OCI-LY7 (cell line): Measurements from ENCODE around the gene EEF1AKMT1. TPM values are rescaled to one million over a fixed set of nuclear protein-coding genes. Genes with fewer than 3 reads are reported as not detected.

Experiments
- BruUV-seq: library from RNA; stranded (reverse); fragments of 400-500 nt; replicated peaks from 2 replicates; lab custom pipeline; 2021; lab: Mats Ljungman, UMichigan
- CTCF ChIA-PET: fragments of 300-600 bp; sonication (Branson Sonifier 250); formaldehyde crosslinking; loops from one replicate; lab custom pipeline; 2022; ENCODE audit warnings: antibody characterized with exemption; ENCODE audit not compliant: unreplicated experiment; lab: Charles Lee
- POLR2A ChIA-PET: fragments of 300-600 bp; sonication (Branson Sonifier 250); formaldehyde crosslinking; loops from one replicate; lab custom pipeline; 2022; ENCODE audit warnings: antibody characterized with exemption; lab: Charles Lee
- DNase-seq: peaks from one replicate; pipeline ENCODE4 v3.0.0-alpha.2; 2015; ENCODE audit warnings: low spot score
- H2AFZ ChIP-seq: fragments of 200-600 bp; sonication (generic), shearing (Covaris generic); 2 replicates; pipeline ENCODE4 v1.6.1; 2014; ENCODE audit warnings: mild to moderate bottlenecking, antibody characterized with exemption, low read length, moderate library complexity
- H3K27ac ChIP-seq: fragments of 200-600 bp; sonication (generic); 2 replicates; pipeline ENCODE4 v1.5.1; 2014; ENCODE audit warnings: mixed run types, low read depth, mild to moderate bottlenecking, moderate library complexity, low read length, inconsistent platforms; ENCODE audit not compliant: poor library complexity, severe bottlenecking
- H3K36me3 ChIP-seq: fragments of 200-600 bp; sonication (generic); 2 replicates; pipeline ENCODE4 v1.6.1; 2014; ENCODE audit warnings: mild to moderate bottlenecking, antibody characterized with exemption, low read length, moderate library complexity, mixed read lengths; ENCODE audit not compliant: insufficient read depth
- H3K4me1 ChIP-seq: fragments of 200-600 bp; sonication (generic); 2 replicates; pipeline ENCODE4 v1.5.1; 2014; ENCODE audit warnings: mild to moderate bottlenecking, low read length; ENCODE audit not compliant: insufficient read depth, poor library complexity, severe bottlenecking
- H3K4me2 ChIP-seq: fragments of 200-600 bp; sonication (generic); 2 replicates; pipeline ENCODE4 v1.6.1; 2014; ENCODE audit warnings: mild to moderate bottlenecking, low read length
- H3K4me3 ChIP-seq: fragments of 200-600 bp; sonication (generic); 2 replicates; pipeline ENCODE4 v1.5.1; 2014; ENCODE audit warnings: mild to moderate bottlenecking, low read depth, low read length; ENCODE audit not compliant: poor library complexity, severe bottlenecking
- H3K79me2 ChIP-seq: fragments of 200-600 bp; sonication (generic); 2 replicates; pipeline ENCODE4 v1.6.1; 2016; ENCODE audit warnings: low read depth, mild to moderate bottlenecking, low read length, moderate library complexity, mixed read lengths; ENCODE audit not compliant: insufficient read depth
- H3K9me2 ChIP-seq: fragments of 200-600 bp; sonication (generic); 2 replicates; pipeline ENCODE4 v1.6.1; 2016; ENCODE audit warnings: mild to moderate bottlenecking, low read length, mixed read lengths; ENCODE audit not compliant: insufficient read depth
- H3K9me3 ChIP-seq: fragments of 200-600 bp; sonication (generic); 2 replicates; pipeline ENCODE4 v1.6.1; 2014; ENCODE audit warnings: mild to moderate bottlenecking, mixed run types, low read length, mixed read lengths
- H4K20me1 ChIP-seq: fragments of 200-600 bp; sonication (generic); 2 replicates; pipeline ENCODE4 v1.6.1; 2014; ENCODE audit warnings: mild to moderate bottlenecking, antibody characterized with exemption, low read length, moderate library complexity, mixed read lengths; ENCODE audit not compliant: insufficient read depth
- EZH2phosphoT487 ChIP-seq: fragments of 200-600 bp; sonication (generic); IDR thresholded peaks from 2 replicates; pipeline ENCODE4 v1.6.1; 2018; ENCODE audit warnings: low read depth, borderline replicate concordance, mild to moderate bottlenecking, mixed run types, antibody characterized with exemption, low read length, moderate library complexity, mixed read lengths
- intact Hi-C: fragments of 100-400 bp; cut with micrococcal nuclease; formaldehyde crosslinking; loops from one replicate; pipeline ENCODE4 v1.10.0; 2022; ENCODE audit not compliant: unreplicated experiment
- total RNA-seq, 2 experiments: library from RNA; depleted of rRNA in 1 of 2; stranded (reverse); fragments of >200 nt in 1 of 2; shearing (Covaris generic) in 1 of 2; gene quantifications; 2 replicates each; pipeline ENCODE4 v1.2.3, GENCODE V29; 2014 to 2022
- TF ChIP-seq, protein P1 (sequence below): fragments of 200-600 bp; sonication (generic); conservative IDR thresholded peaks from 2 replicates; pipeline ENCODE4 v1.5.1; 2014; ENCODE audit warnings: mild to moderate bottlenecking, antibody characterized with exemption, low read length, moderate library complexity, mixed read lengths

The EEF1AKMT1 gene
- total RNA-seq, 2 experiments from 2014 or later, result 1.5 to 2.5 TPM

DNA sequence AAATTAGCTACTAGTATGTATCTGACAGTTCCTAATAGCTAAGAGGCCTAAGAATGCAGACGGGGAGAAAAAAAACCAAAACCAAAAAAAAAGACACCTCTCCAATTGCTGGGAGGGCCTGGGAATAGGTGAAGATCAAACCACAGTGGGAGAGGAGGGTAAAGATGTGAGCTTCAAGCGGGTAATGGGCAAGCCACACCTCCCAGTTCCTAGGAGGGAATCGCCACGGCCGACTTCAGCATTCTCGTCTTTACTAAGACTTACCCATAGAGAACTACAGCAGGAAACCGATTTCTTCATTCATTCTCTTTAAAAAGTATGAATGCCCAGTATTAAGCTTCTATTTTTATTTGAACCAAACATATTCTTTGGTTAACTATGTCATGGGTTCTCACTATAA, 5.6 kb upstream of the EEF1AKMT1 start:
- Histone ChIP-seq H3K9me2 (no peaks in the 10 kb centered on the region), H3K36me3 (peaks cover 72% of the 10 kb centered on the region), H3K9me3 (no peaks in the 10 kb centered on the region), H4K20me1 (no peaks in the 10 kb centered on the region), H3K4me3 (no peak overlapping the region), H3K27ac (no peak overlapping the region), H3K4me2 (no peak overlapping the region), H2AFZ (no peak overlapping the region), H3K79me2 (no peaks in the 10 kb centered on the region), H3K4me1 (no peaks in the 10 kb centered on the region)
- DNase-seq, result no peak
- ChIA-PET CTCF (no interaction called here), POLR2A (interaction anchor here (0.6 to 1.5 kb wide), 4 partner anchors 8 to 121 kb away, joined by 3 to 5 read pairs (median 3); no protein-coding TSS in a partner anchor)
- TF ChIP-seq, protein P1, sequence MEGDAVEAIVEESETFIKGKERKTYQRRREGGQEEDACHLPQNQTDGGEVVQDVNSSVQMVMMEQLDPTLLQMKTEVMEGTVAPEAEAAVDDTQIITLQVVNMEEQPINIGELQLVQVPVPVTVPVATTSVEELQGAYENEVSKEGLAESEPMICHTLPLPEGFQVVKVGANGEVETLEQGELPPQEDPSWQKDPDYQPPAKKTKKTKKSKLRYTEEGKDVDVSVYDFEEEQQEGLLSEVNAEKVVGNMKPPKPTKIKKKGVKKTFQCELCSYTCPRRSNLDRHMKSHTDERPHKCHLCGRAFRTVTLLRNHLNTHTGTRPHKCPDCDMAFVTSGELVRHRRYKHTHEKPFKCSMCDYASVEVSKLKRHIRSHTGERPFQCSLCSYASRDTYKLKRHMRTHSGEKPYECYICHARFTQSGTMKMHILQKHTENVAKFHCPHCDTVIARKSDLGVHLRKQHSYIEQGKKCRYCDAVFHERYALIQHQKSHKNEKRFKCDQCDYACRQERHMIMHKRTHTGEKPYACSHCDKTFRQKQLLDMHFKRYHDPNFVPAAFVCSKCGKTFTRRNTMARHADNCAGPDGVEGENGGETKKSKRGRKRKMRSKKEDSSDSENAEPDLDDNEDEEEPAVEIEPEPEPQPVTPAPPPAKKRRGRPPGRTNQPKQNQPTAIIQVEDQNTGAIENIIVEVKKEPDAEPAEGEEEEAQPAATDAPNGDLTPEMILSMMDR, result no peak
- no peak for TF ChIP-seq EZH2phosphoT487
- BruUV-seq, result no TSS peak
- intact Hi-C loops, result no loop called here

DNA sequence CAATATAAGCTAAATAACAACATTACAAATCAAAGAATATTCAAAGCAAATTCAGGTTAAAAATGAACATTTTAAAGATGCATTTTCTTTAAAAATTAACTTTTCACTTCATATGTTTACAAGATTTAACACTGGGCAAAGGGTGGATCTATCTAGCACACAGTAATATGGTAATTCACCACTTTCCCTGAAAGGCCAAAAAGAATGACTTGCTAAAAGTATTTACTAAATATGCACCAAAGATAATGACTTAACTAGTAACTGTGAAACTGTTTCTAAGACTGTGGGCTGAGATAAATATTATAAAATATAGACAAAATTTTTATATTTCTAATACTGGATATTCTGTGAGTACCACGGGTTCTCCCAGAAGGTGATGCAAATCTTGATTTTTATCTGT, 4.5 kb upstream of the EEF1AKMT1 start:
- intact Hi-C loops, result no loop called here
- Histone ChIP-seq H3K9me3 (no peaks in the 10 kb centered on the region), H4K20me1 (no peaks in the 10 kb centered on the region), H3K4me3 (no peak overlapping the region), H3K36me3 (peaks cover 61% of the 10 kb centered on the region), H3K79me2 (no peaks in the 10 kb centered on the region), H3K27ac (no peak overlapping the region), H2AFZ (no peak overlapping the region), H3K4me1 (no peaks in the 10 kb centered on the region), H3K4me2 (no peak overlapping the region), H3K9me2 (no peaks in the 10 kb centered on the region)
- ChIA-PET CTCF (no interaction called here), POLR2A (interaction anchor here (1.5 kb wide), 1 partner anchor 9 kb away, joined by 5 read pairs; no protein-coding TSS in a partner anchor)
- no TSS peak for BruUV-seq
- TF ChIP-seq, protein P1, result no peak
- TF ChIP-seq EZH2phosphoT487, result no peak
- DNase-seq, result no peak

DNA sequence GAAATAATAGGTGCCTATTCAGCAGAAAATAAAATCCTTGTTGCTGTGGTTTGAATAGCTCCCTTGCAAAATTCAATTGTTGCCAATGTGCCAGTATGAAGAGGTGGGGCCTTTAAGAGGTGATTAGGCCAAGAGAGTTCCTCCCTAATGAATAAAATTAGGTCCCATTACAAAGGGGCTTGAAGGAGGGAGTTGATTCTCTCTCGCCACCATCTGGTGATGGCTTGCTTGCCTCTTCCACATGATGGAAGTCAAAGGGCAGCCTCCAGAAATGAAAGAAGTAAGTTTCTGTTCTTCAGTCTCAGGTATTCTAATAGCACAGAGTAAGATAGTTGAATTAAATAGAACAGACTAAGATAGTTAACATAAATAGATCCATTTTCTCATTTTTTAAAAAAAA, 3.0 kb upstream of the EEF1AKMT1 start:
- no peak overlapping the region for H3K4me2 ChIP-seq
- no peak overlapping the region for H3K27ac ChIP-seq
- CTCF ChIA-PET, result no interaction called here
- no TSS peak for BruUV-seq
- peaks cover 8% of the 10 kb centered on the region for H3K4me1 ChIP-seq
- H3K4me3 ChIP-seq, result no peak overlapping the region
- TF ChIP-seq, protein P1, result 0 out of 2 replicates have a peak, but pooled peaks have one; percentile 18
- TF ChIP-seq EZH2phosphoT487, result no peak
- no peaks in the 10 kb centered on the region for H3K9me3 ChIP-seq
- H3K79me2 ChIP-seq, result no peaks in the 10 kb centered on the region
- intact Hi-C loops, result no loop called here
- peaks cover 45% of the 10 kb centered on the region for H3K36me3 ChIP-seq
- DNase-seq, result no peak
- no peaks in the 10 kb centered on the region for H3K9me2 ChIP-seq
- POLR2A ChIA-PET, result no interaction called here
- H2AFZ ChIP-seq, result no peak overlapping the region
- no peaks in the 10 kb centered on the region for H4K20me1 ChIP-seq
